Endothelial cell of umbilical vein (primary cell): ENCODE results near the gene CHI3L1. TPM values are rescaled to one million over a fixed set of nuclear protein-coding genes. Genes with fewer than 3 reads are reported as not detected.

Experiments used
- BruUV-seq: library from RNA; stranded (reverse); fragments of 400-500 nt; replicated peaks from 2 replicates; lab custom pipeline; 2021; lab: Mats Ljungman, UMichigan
- CTCF ChIA-PET: fragments of 300-600, 350-600 bp; sonication (Branson Sonifier 250); formaldehyde crosslinking; loops from one replicate; lab custom pipeline; 2021; ENCODE audit warnings: antibody characterized with exemption, inconsistent platforms; lab: Charles Lee
- POLR2A ChIA-PET: fragments of 300-600, 350-600 bp; sonication (Branson Sonifier 250); formaldehyde crosslinking; loops from one replicate; lab custom pipeline; 2021; ENCODE audit warnings: antibody characterized with exemption, inconsistent platforms; lab: Charles Lee
- DNase-seq: peaks from one replicate; pipeline ENCODE4 v3.0.0-alpha.2; 2011; ENCODE audit warnings: low read depth, low spot score
- FAIRE-seq: peaks from 2 replicates; lab custom pipeline; 2011; peaks lifted over from hg19 to GRCh38; lab: Jason Lieb, UNC
- H2AFZ ChIP-seq: 2 replicates; pipeline ENCODE4 v1.6.0; 2012; ENCODE audit warnings: low read depth, low read length, control low read depth, inconsistent platforms
- H3K27ac ChIP-seq: 2 replicates; pipeline ENCODE4 v1.5.1; 2011; ENCODE audit warnings: low read depth, mild to moderate bottlenecking, control low read depth, low read length, moderate library complexity; ENCODE audit not compliant: insufficient read depth
- H3K27me3 ChIP-seq, 2 experiments: 2 replicates each; pipeline versions ENCODE4 v1.6.0 to v1.6.1; 2011; ENCODE audit warnings: low read length in 2 of 2, mixed read lengths in 1 of 2; ENCODE audit not compliant: control insufficient read depth in 2 of 2, insufficient read depth in 2 of 2
- H3K36me3 ChIP-seq, 2 experiments: 2 replicates in 1 of 2; 3 replicates in 1 of 2; pipeline ENCODE4 v1.5.1; 2011; ENCODE audit warnings: low read length in 2 of 2, mild to moderate bottlenecking in 1 of 2, moderate library complexity in 1 of 2; ENCODE audit not compliant: control insufficient read depth in 2 of 2, insufficient read depth in 2 of 2; ENCODE audit errors: extremely low read depth in 1 of 2
- H3K4me1 ChIP-seq: 3 replicates; pipeline ENCODE4 v1.5.1; 2011; ENCODE audit warnings: mild to moderate bottlenecking, low read length; ENCODE audit not compliant: control insufficient read depth, insufficient read depth; ENCODE audit errors: extremely low read depth
- H3K4me2 ChIP-seq: 2 replicates; pipeline ENCODE4 v1.6.1; 2011; ENCODE audit warnings: low read length, control low read depth, mixed read lengths; ENCODE audit not compliant: insufficient read depth
- H3K4me3 ChIP-seq, 3 experiments: fragments of 200-600 bp in 1 of 3; sonication (generic), shearing (Covaris generic) in 1 of 3; replicated peaks in 1 of 3; 2 replicates each; pipeline ENCODE4 v1.5.1; 2011 to 2016; ENCODE audit warnings: control low read depth in 3 of 3, low read length in 3 of 3, mild to moderate bottlenecking in 2 of 3, inconsistent platforms in 1 of 3, low read depth in 1 of 3, moderate library complexity in 1 of 3; ENCODE audit not compliant: insufficient read depth in 1 of 3
- H3K79me2 ChIP-seq: 2 replicates; pipeline ENCODE4 v1.6.0; 2012; ENCODE audit warnings: low read length, inconsistent platforms; ENCODE audit not compliant: control insufficient read depth, insufficient read depth
- H3K9ac ChIP-seq: replicated peaks from 2 replicates; pipeline ENCODE3; 2011; ENCODE audit warnings: low read length, control low read depth; ENCODE audit not compliant: insufficient read depth; ENCODE audit errors: extremely low read depth
- H3K9me1 ChIP-seq: replicated peaks from 3 replicates; pipeline ENCODE4 v1.6.0; 2011; ENCODE audit warnings: mild to moderate bottlenecking, low read length; ENCODE audit not compliant: control insufficient read depth, insufficient read depth; ENCODE audit errors: extremely low read depth
- H3K9me3 ChIP-seq: replicated peaks from 2 replicates; pipeline ENCODE4 v1.5.1; 2012; ENCODE audit warnings: low read length, inconsistent platforms; ENCODE audit not compliant: control insufficient read depth, insufficient read depth
- H4K20me1 ChIP-seq: replicated peaks from 2 replicates; pipeline ENCODE3; 2011; ENCODE audit warnings: mild to moderate bottlenecking, low read length; ENCODE audit not compliant: control insufficient read depth, insufficient read depth; ENCODE audit errors: extremely low read depth
- CTCF ChIP-seq, 2 donors: IDR thresholded peaks; 1 replicate in 1 of 2; 2 replicates in 1 of 2; pipeline ENCODE4 v1.5.1; 2011; ENCODE audit warnings: low read length in 2 of 2, mild to moderate bottlenecking in 2 of 2, moderate library complexity in 2 of 2, control low read depth in 1 of 2, inconsistent platforms in 1 of 2, low read depth in 1 of 2; ENCODE audit not compliant: insufficient read depth in 1 of 2; ENCODE audit errors: extremely low read depth in 1 of 2
- EZH2 ChIP-seq: IDR thresholded peaks from 2 replicates; pipeline ENCODE4 v1.6.1; 2012; ENCODE audit warnings: borderline replicate concordance, low read depth, mild to moderate bottlenecking, moderate library complexity, low read length, inconsistent platforms; ENCODE audit not compliant: severe bottlenecking
- FOS ChIP-seq: IDR thresholded peaks from 2 replicates; pipeline ENCODE4 v1.6.1; 2011; ENCODE audit warnings: mild to moderate bottlenecking, low read length, moderate library complexity, borderline replicate concordance; ENCODE audit not compliant: insufficient read depth
- GATA2 ChIP-seq: IDR thresholded peaks from 2 replicates; pipeline ENCODE4 v1.7.0; 2011; ENCODE audit warnings: low read depth, mild to moderate bottlenecking, moderate library complexity, mixed read lengths, low read length; ENCODE audit not compliant: insufficient read length, insufficient read depth
- JUN ChIP-seq: IDR thresholded peaks from 2 replicates; pipeline ENCODE4 v1.6.1; 2011; ENCODE audit warnings: borderline replicate concordance, low read depth; ENCODE audit not compliant: insufficient read length, insufficient read depth
- MAX ChIP-seq: IDR thresholded peaks from 2 replicates; pipeline ENCODE4 v1.6.1; 2011; ENCODE audit not compliant: insufficient read depth, insufficient read length
- MYC ChIP-seq: IDR thresholded peaks from one replicate; pipeline ENCODE4 v1.6.1; 2011; ENCODE audit warnings: mild to moderate bottlenecking, low read depth, low read length
- POLR2A ChIP-seq: IDR thresholded peaks from 2 replicates; pipeline ENCODE4 v1.6.1; 2012; ENCODE audit warnings: low read depth, mild to moderate bottlenecking, control low read depth, low read length
- POLR2AphosphoS5 ChIP-seq: IDR thresholded peaks from 2 replicates; pipeline ENCODE4 v1.6.1; 2012; ENCODE audit warnings: low read depth, mild to moderate bottlenecking, control low read depth, low read length, moderate library complexity; ENCODE audit not compliant: insufficient read depth
- dilution Hi-C: fragments of 300-500 bp; cut with MboI; formaldehyde crosslinking; loops from one replicate; pipeline ENCODE4 v1.15.0; 2019; ENCODE audit warnings: low sequenced_read_pairs; ENCODE audit not compliant: extremely low pct_ligation_motif_present
- intact Hi-C: fragments of 100-400 bp; cut with micrococcal nuclease; formaldehyde crosslinking; loops from one replicate; pipeline ENCODE4 v1.10.0; 2022
- polyA plus RNA-seq, 4 experiments: library from polyadenylated mRNA; depleted of rRNA in 3 of 4; stranded (reverse) in 3 of 4; unstranded in 1 of 4; fragments of >200 nt; gene quantifications; 2 replicates each; pipeline versions ENCODE4 v1.2.1 to v1.2.3, GENCODE V29; 2011 to 2012; ENCODE audit warnings: missing spikeins in 1 of 4
- total RNA-seq: library from RNA; stranded (reverse); gene quantifications from 2 replicates; pipeline ENCODE4 v1.2.3, GENCODE V29; 2021

Gene CHI3L1
- total and polyA plus RNA-seq, 2 donors (not counting 3 experiments of a cell fraction or from before 2014, with no cell fraction given): not detected

- TF ChIP-seq POLR2A: no peak
- TF ChIP-seq POLR2AphosphoS5: no peak
- TF ChIP-seq GATA2: no peak
- TF ChIP-seq JUN: no peak
- TF ChIP-seq CTCF (IDR thresholded peaks at IDR 0.05; ENCODE audit: extremely low read depth in 1 of 2, insufficient read depth in 1 of 2, low read depth in 1 of 2, low read length in 2 of 2): no peak
- no peak for TF ChIP-seq MAX
- TF ChIP-seq MYC: no peak
- no peak for TF ChIP-seq FOS
- TF ChIP-seq EZH2: no peak
- H3K9ac ChIP-seq: no peak overlapping the region
- dilution Hi-C loops (no loop called here), intact Hi-C loops (no loop called here)
- ChIA-PET POLR2A (no interaction called here), CTCF (interaction anchor here (1.1 kb wide), 1 partner anchor 15 kb away, joined by 3 read pairs; no protein-coding TSS in a partner anchor)
- no TSS peak for BruUV-seq
- H4K20me1 ChIP-seq: no peaks in the 10 kb centered on the region
- H3K9me3 ChIP-seq: no peaks in the 10 kb centered on the region
- H3K4me2 ChIP-seq: no peak overlapping the region
- FAIRE-seq (no peak), DNase-seq (no peak)
- H3K27ac ChIP-seq: no peak overlapping the region
- H2AFZ ChIP-seq: no peak overlapping the region
- H3K27me3 ChIP-seq: peaks cover 7 to 8% of the 10 kb centered on the region in 2 experiments
- no peaks in the 10 kb centered on the region for H3K4me1 ChIP-seq
- H3K9me1 ChIP-seq: no peaks in the 10 kb centered on the region
- no peak overlapping the region for H3K4me3 ChIP-seq
- no peaks in the 10 kb centered on the region for H3K79me2 ChIP-seq
- no peaks in the 10 kb centered on the region for H3K36me3 ChIP-seq
These were observed 11.1 kb upstream of the CHI3L1 start for GRCh38 chr1:203197625-203198024.
